HepG2 (cell line): ENCODE measurements around the gene SORBS2. TPM values are rescaled to one million over a fixed set of nuclear protein-coding genes. Genes with fewer than 3 reads are reported as not detected.

Experiments used
- ATAC-seq: fragments of 200-7000 bp; cut with Tn5 transposase; 3 replicates; pipeline ENCODE4 v1.9.1; 2020; ENCODE audit warnings: mild to moderate bottlenecking, moderate library complexity
- BruUV-seq: library from RNA; stranded (reverse); fragments of 400-500 nt; replicated peaks from 2 replicates; lab custom pipeline; 2021; lab: Mats Ljungman, UMichigan
- CTCF ChIA-PET: fragments of 300-600 bp; formaldehyde crosslinking; extraction: SDS; loops from one replicate; lab custom pipeline; 2021; ENCODE audit warnings: low total read pairs, inconsistent platforms, low intra/inter-chr PET ratio; lab: Yijun Ruan, JAX
- POLR2A ChIA-PET: fragments of 350-600 bp; sonication (Branson Sonifier 250); formaldehyde crosslinking; loops from one replicate; lab custom pipeline; 2020; ENCODE audit warnings: antibody characterized with exemption, inconsistent platforms; lab: Yijun Ruan, JAX
- DNase-seq: peaks from one replicate; pipeline ENCODE4 v3.0.0-alpha.2; 2015; ENCODE audit warnings: low spot score
- FAIRE-seq: peaks from 3 replicates; lab custom pipeline; 2011; peaks lifted over from hg19 to GRCh38; lab: Jason Lieb, UNC
- H2AFZ ChIP-seq: one replicate; pipeline ENCODE4 v1.6.1; 2011; ENCODE audit warnings: low read length, inconsistent platforms
- H3K27ac ChIP-seq: fragments of 300-600 bp; 3 replicates; pipeline ENCODE4 v1.8.0; 2011; ENCODE audit warnings: mixed run types, mild to moderate bottlenecking, mixed read lengths, low read length, inconsistent platforms; ENCODE audit not compliant: insufficient read depth; ENCODE audit errors: extremely low read length
- H3K27me3 ChIP-seq, 2 experiments: fragments of 200-600 bp in 1 of 2; 2 replicates in 1 of 2; 3 replicates in 1 of 2; pipeline versions ENCODE4 v1.6.0 to v1.8.0; 2011; ENCODE audit warnings: low read length in 2 of 2, mild to moderate bottlenecking in 2 of 2, moderate library complexity in 2 of 2, inconsistent platforms in 1 of 2; ENCODE audit not compliant: insufficient read depth in 2 of 2, control insufficient read depth in 1 of 2
- H3K36me3 ChIP-seq, 2 experiments: fragments of 200-600 bp in 1 of 2; replicated peaks in 1 of 2; 2 replicates in 1 of 2; 3 replicates in 1 of 2; pipeline versions ENCODE4 v1.5.1 to v1.8.0; 2011; ENCODE audit warnings: low read length in 2 of 2, inconsistent platforms in 1 of 2; ENCODE audit not compliant: insufficient read depth in 2 of 2, control insufficient read depth in 1 of 2
- H3K4me1 ChIP-seq: 2 replicates; pipeline ENCODE4 v1.5.1; 2012; ENCODE audit warnings: low read length, inconsistent platforms; ENCODE audit not compliant: insufficient read depth
- H3K4me2 ChIP-seq: 2 replicates; pipeline ENCODE4 v1.6.0; 2011; ENCODE audit warnings: low read depth, low read length, inconsistent platforms
- H3K4me3 ChIP-seq, 3 experiments: fragments of 200-600 bp in 1 of 3; sonication (generic), shearing (Covaris generic) in 1 of 3; replicated peaks in 1 of 3; 2 replicates each; pipeline ENCODE4 v1.5.1; 2011 to 2016; ENCODE audit warnings: low read length in 3 of 3, inconsistent platforms in 2 of 3, low read depth in 2 of 3, mild to moderate bottlenecking in 2 of 3, control low read depth in 1 of 3, mixed read lengths in 1 of 3; ENCODE audit not compliant: insufficient read depth in 1 of 3
- H3K79me2 ChIP-seq: one replicate; pipeline ENCODE4 v1.6.1; 2011; ENCODE audit warnings: low read length, inconsistent platforms; ENCODE audit not compliant: insufficient read depth
- H3K9ac ChIP-seq: 2 replicates; pipeline ENCODE4 v1.6.0; 2011; ENCODE audit warnings: mild to moderate bottlenecking, low read depth, low read length, inconsistent platforms; ENCODE audit not compliant: insufficient read depth
- H3K9me3 ChIP-seq: 2 replicates; pipeline ENCODE4 v1.5.1; 2012; ENCODE audit warnings: mild to moderate bottlenecking, low read length
- H4K20me1 ChIP-seq: 2 replicates; pipeline ENCODE4 v1.6.0; 2011; ENCODE audit warnings: inconsistent platforms, mild to moderate bottlenecking, low read length, moderate library complexity; ENCODE audit not compliant: insufficient read depth
- ELF1 ChIP-seq: sonication (generic); formaldehyde crosslinking; IDR thresholded peaks from 2 replicates; pipeline ENCODE4 v1.4.0; 2020; ENCODE audit warnings: missing genetic modification reagents
- FOXK1 ChIP-seq: sonication (generic); formaldehyde crosslinking; IDR thresholded peaks from 2 replicates; pipeline ENCODE4 v1.4.0; 2020; ENCODE audit warnings: low read depth, missing genetic modification reagents, borderline replicate concordance
- HNRNPUL1 ChIP-seq: fragments of 200-400 bp; formaldehyde crosslinking; IDR thresholded peaks from 2 replicates; pipeline ENCODE4 v1.6.1; 2017; ENCODE audit warnings: low read depth, mild to moderate bottlenecking, low read length, moderate library complexity
- MYNN ChIP-seq: sonication (generic); formaldehyde crosslinking; IDR thresholded peaks from 2 replicates; pipeline ENCODE4 v1.4.0; 2020; ENCODE audit warnings: mild to moderate bottlenecking, low read depth, missing genetic modification reagents
- NFRKB ChIP-seq: fragments of 450-650 bp; IDR thresholded peaks from 2 replicates; pipeline ENCODE4 v1.6.1; 2017
- NR2C2 ChIP-seq: sonication (generic); formaldehyde crosslinking; IDR thresholded peaks from 2 replicates; pipeline ENCODE4 v1.4.0; 2020; ENCODE audit warnings: missing genetic modification reagents, mild to moderate bottlenecking, moderate library complexity, borderline replicate concordance
- ONECUT2 ChIP-seq: sonication (generic); formaldehyde crosslinking; IDR thresholded peaks from 2 replicates; pipeline ENCODE4 v1.4.0; 2020; ENCODE audit warnings: missing genetic modification reagents
- PHF8 ChIP-seq: sonication (generic); formaldehyde crosslinking; IDR thresholded peaks from 2 replicates; pipeline ENCODE4 v1.5.0; 2020; ENCODE audit warnings: missing genetic modification reagents
- STAT5B ChIP-seq: sonication (generic); formaldehyde crosslinking; IDR thresholded peaks from 2 replicates; pipeline ENCODE4 v1.4.0; 2020; ENCODE audit warnings: missing genetic modification reagents
- ZFP36L1 ChIP-seq: sonication (generic); formaldehyde crosslinking; IDR thresholded peaks from 2 replicates; pipeline ENCODE4 v1.8.0; 2022; ENCODE audit warnings: mild to moderate bottlenecking, missing genetic modification reagents, moderate library complexity
- ZFY ChIP-seq: sonication (generic); formaldehyde crosslinking; IDR thresholded peaks from 2 replicates; pipeline ENCODE4 v1.4.0; 2020; ENCODE audit warnings: missing genetic modification reagents
- ZNF12 ChIP-seq: sonication (generic); formaldehyde crosslinking; IDR thresholded peaks from 2 replicates; pipeline ENCODE4 v1.5.0; 2020; ENCODE audit warnings: missing genetic modification reagents
- ZNF34 ChIP-seq: sonication (generic); formaldehyde crosslinking; IDR thresholded peaks from 2 replicates; pipeline ENCODE4 v1.4.0; 2020; ENCODE audit warnings: mild to moderate bottlenecking, missing genetic modification reagents, borderline replicate concordance
- ZNF460 ChIP-seq: sonication (generic); formaldehyde crosslinking; IDR thresholded peaks from 2 replicates; pipeline ENCODE4 v1.5.1; 2020; ENCODE audit warnings: missing genetic modification reagents, mild to moderate bottlenecking, borderline replicate concordance
- ZNF644 ChIP-seq: IDR thresholded peaks from 2 replicates; pipeline ENCODE4 v1.6.1; 2016; ENCODE audit warnings: low read depth
- WGBS: methylation state at CpG from one replicate; pipeline ENCODE4 v1.1.6; 2017; ENCODE audit warnings: low lambda C conversion rate; 5-methylcytosine and 5-hydroxymethylcytosine counted together
- in situ Hi-C: cut with HindIII; loops from 2 replicates; pipeline ENCODE4 v1.10.0; 2017; ENCODE audit warnings: low pct_unique_long_range_greater_than_20kb; ENCODE audit not compliant: extremely low pct_ligation_motif_present
- intact Hi-C: fragments of 100-400 bp; cut with micrococcal nuclease; formaldehyde crosslinking; loops from one replicate; pipeline ENCODE4 v1.10.0; 2022; ENCODE audit not compliant: unreplicated experiment
- polyA plus RNA-seq, 8 experiments: library from polyadenylated mRNA; depleted of rRNA in 3 of 8; stranded (reverse) in 7 of 8; unstranded in 1 of 8; fragments of >200 nt; fragmentation: Illumina TruSeq in 4 of 8; extraction: Trizol in 4 of 8; gene quantifications; 2 replicates each; pipeline versions ENCODE4 v1.2.1 to v1.2.3, GENCODE V29; 2011 to 2016; ENCODE audit warnings: low read depth in 4 of 8, missing spikeins in 1 of 8, mixed read lengths in 1 of 8; ENCODE audit not compliant: insufficient read depth in 1 of 8
- total RNA-seq, 5 experiments: library from RNA; depleted of rRNA; stranded (reverse); fragments of >200 nt; fragmentation: Illumina TruSeq; extraction: Trizol; gene quantifications; 2 replicates each; pipeline ENCODE4 v1.2.3, GENCODE V29; 2016; ENCODE audit warnings: low read depth in 1 of 5
- TF ChIP-seq, protein P1 (sequence below): sonication (generic); formaldehyde crosslinking; IDR thresholded peaks from 2 replicates; pipeline ENCODE4 v1.5.0; 2020; ENCODE audit warnings: mild to moderate bottlenecking, missing genetic modification reagents, borderline replicate concordance
- TF ChIP-seq, protein P2 (sequence below): IDR thresholded peaks from 2 replicates; pipeline ENCODE4 v1.6.1; 2018; ENCODE audit warnings: missing genetic modification reagents, mild to moderate bottlenecking, missing compliant biosample characterization
- TF ChIP-seq, protein P3 (sequence below): sonication (generic); formaldehyde crosslinking; IDR thresholded peaks from 2 replicates; pipeline ENCODE4 v1.8.1; 2023; ENCODE audit warnings: mild to moderate bottlenecking, inconsistent platforms, moderate library complexity, missing genetic modification reagents, borderline replicate concordance

SORBS2 gene
- total and polyA plus RNA-seq, 2 of the 13 experiments (the other 11 are each of a cell fraction or from before 2014, with no cell fraction given) = 25.0 to 80.5 TPM

DNA sequence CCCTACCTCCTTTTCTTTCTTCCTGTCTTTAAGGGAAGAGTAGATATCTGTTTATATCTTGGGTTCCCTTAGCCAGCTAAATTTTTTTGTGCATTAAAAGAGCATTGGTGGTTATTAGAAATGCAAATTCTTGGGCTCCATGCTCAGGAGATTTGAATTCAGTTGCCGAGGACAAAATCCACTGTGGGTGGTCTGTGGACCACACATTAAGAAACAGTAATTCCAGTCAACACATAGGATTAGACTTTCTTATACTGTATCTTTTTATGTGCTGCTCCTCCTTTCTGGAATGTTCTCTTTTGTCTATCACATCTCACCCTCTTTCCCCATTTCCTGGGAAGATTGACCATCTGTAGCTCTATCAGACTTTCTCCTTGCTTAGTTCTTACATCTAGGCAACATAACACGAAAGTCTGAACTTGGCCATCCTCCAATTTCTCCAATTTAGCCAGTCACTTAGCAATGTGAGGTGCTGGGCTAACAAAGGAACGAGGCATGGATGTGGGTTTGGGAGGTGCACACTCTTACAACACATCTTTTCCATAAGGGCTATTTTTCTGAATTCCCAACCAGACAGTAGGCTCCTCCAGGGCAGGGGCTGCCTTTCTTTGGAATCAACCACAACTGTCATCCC lies 271.4 kb downstream of the SORBS2 start:
- H3K9ac ChIP-seq = no peak overlapping the region
- no peak for ATAC-seq
- H3K4me2 ChIP-seq = no peak overlapping the region
- no peak overlapping the region for H3K27ac ChIP-seq
- no peaks in the 10 kb centered on the region for H4K20me1 ChIP-seq
- intact Hi-C loops = no loop called here
- POLR2A ChIA-PET = no interaction called here
- CTCF ChIA-PET = no interaction called here
- BruUV-seq = no TSS peak
- no peaks in the 10 kb centered on the region for H3K36me3 ChIP-seq
- no peaks in the 10 kb centered on the region for H3K9me3 ChIP-seq
- no peaks in the 10 kb centered on the region for H3K79me2 ChIP-seq
- TF ChIP-seq, protein P1, sequence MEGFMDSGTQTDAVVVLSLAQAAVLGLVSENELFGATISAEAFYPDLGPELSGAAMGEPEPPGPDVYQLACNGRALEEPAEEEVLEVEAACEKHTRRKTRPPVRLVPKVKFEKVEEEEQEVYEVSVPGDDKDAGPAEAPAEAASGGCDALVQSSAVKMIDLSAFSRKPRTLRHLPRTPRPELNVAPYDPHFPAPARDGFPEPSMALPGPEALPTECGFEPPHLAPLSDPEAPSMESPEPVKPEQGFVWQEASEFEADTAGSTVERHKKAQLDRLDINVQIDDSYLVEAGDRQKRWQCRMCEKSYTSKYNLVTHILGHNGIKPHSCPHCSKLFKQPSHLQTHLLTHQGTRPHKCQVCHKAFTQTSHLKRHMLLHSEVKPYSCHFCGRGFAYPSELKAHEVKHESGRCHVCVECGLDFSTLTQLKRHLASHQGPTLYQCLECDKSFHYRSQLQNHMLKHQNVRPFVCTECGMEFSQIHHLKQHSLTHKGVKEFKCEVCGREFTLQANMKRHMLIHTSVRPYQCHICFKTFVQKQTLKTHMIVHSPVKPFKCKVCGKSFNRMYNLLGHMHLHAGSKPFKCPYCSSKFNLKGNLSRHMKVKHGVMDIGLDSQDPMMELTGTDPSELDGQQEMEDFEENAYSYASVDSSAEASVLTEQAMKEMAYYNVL (CRISPR knock-in tag) = no peak
- TF ChIP-seq ZNF460 (CRISPR knock-in tag) = no peak
- TF ChIP-seq, protein P2, sequence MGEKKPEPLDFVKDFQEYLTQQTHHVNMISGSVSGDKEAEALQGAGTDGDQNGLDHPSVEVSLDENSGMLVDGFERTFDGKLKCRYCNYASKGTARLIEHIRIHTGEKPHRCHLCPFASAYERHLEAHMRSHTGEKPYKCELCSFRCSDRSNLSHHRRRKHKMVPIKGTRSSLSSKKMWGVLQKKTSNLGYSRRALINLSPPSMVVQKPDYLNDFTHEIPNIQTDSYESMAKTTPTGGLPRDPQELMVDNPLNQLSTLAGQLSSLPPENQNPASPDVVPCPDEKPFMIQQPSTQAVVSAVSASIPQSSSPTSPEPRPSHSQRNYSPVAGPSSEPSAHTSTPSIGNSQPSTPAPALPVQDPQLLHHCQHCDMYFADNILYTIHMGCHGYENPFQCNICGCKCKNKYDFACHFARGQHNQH (CRISPR knock-in tag) = no peak
- TF ChIP-seq STAT5B (CRISPR knock-in tag) = no peak
- no peak for TF ChIP-seq PHF8 (CRISPR knock-in tag)
- TF ChIP-seq MYNN (CRISPR knock-in tag) = no peak
- no peak for TF ChIP-seq ZNF644 (CRISPR knock-in tag)
- TF ChIP-seq FOXK1 (CRISPR knock-in tag) = no peak
- TF ChIP-seq NR2C2 = no peak
- TF ChIP-seq ELF1 (CRISPR knock-in tag) = no peak
- TF ChIP-seq HNRNPUL1 = no peak
- TF ChIP-seq ZNF12 (CRISPR knock-in tag) = no peak
- no peak for TF ChIP-seq ZFY
- TF ChIP-seq NFRKB = no peak
- TF ChIP-seq, protein P3, sequence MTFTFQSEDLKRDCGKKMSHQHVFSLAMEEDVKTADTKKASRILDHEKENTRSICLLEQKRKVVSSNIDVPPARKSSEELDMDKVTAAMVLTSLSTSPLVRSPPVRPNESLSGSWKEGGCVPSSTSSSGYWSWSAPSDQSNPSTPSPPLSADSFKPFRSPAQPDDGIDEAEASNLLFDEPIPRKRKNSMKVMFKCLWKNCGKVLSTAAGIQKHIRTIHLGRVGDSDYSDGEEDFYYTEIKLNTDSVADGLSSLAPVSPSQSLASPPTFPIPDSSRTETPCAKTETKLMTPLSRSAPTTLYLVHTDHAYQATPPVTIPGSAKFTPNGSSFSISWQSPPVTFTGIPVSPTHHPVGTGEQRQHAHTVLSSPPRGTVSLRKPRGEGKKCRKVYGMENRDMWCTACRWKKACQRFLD (CRISPR knock-in tag) = no peak
- TF ChIP-seq ZFP36L1 = no peak
- TF ChIP-seq ZNF34 = no peak
- no peak for TF ChIP-seq ONECUT2 (CRISPR knock-in tag)
- TF ChIP-seq, all 625 proteins: peak for 0
- peaks cover 12% of the 10 kb centered on the region for H3K4me1 ChIP-seq
- no peak overlapping the region for H3K4me3 ChIP-seq
- no peak for FAIRE-seq
- in situ Hi-C loops = no loop called here
- DNase-seq = no peak
- peaks cover 0 to 73% of the 10 kb centered on the region in 2 experiments for H3K27me3 ChIP-seq
- 3% methylated on average over 3 of the region's 3 CpGs for WGBS
- no peak overlapping the region for H2AFZ ChIP-seq
